Ascending aorta (tissue), 2 donors: Measurements from ENCODE around the gene BTBD10. TPM values are rescaled to one million over a fixed set of nuclear protein-coding genes. Genes with fewer than 3 reads are reported as not detected.

Experiments used
- DNase-seq, 2 donors: peaks; one replicate each; pipeline ENCODE4 v3.0.0-alpha.2; 2019; ENCODE audit warnings: low spot score in 2 of 2
- H3K27ac ChIP-seq, 2 donors: fragments of 200-600 bp; sonication (generic); one replicate each; pipeline ENCODE4 v1.5.1; 2016 to 2017; ENCODE audit warnings: mild to moderate bottlenecking in 1 of 2
- H3K27me3 ChIP-seq: fragments of 200-600 bp; sonication (generic); one replicate; pipeline ENCODE4 v1.5.1; 2017
- H3K36me3 ChIP-seq, 2 donors: fragments of 200-600 bp; sonication (generic); one replicate each; pipeline ENCODE4 v1.5.1; 2016
- H3K4me1 ChIP-seq, 2 donors: fragments of 200-600 bp; sonication (generic); one replicate each; pipeline ENCODE4 v1.5.1; 2016 to 2017; ENCODE audit warnings: mild to moderate bottlenecking in 1 of 2
- H3K4me3 ChIP-seq, 2 donors: fragments of 200-600 bp; sonication (generic); one replicate each; pipeline ENCODE4 v1.5.1; 2016 to 2017; ENCODE audit warnings: mild to moderate bottlenecking in 1 of 2
- H3K9me3 ChIP-seq, 2 donors: fragments of 200-600 bp; sonication (generic); one replicate each; pipeline ENCODE4 v1.5.1; 2016
- CTCF ChIP-seq, 3 experiments: fragments of 200-600 bp in 2 of 3; fragments of 450-650 bp in 1 of 3; sonication (generic) in 2 of 3; IDR thresholded peaks; one replicate each; pipeline ENCODE4 v1.5.1; 2016 to 2019; ENCODE audit warnings: antibody characterized with exemption in 3 of 3, mild to moderate bottlenecking in 1 of 3, moderate library complexity in 1 of 3
- intact Hi-C: fragments of 100-400 bp; cut with DNase I; formaldehyde crosslinking; loops from one replicate; pipeline ENCODE4 v1.15.1; 2023
- total RNA-seq: library from RNA; depleted of rRNA; stranded (reverse); fragments of >200 nt; gene quantifications from one replicate; pipeline ENCODE4 v1.1.0, GENCODE V29; 2016

The BTBD10 gene
- total RNA-seq, 1 donor from 2014 or later: 10.1 TPM

GRCh38 chr11:13384908-13385640 lies 77.9 kb downstream of the BTBD10 start:
- peak overlapping the region in 1 of 2 donors; percentile 4 for H3K4me3 ChIP-seq
- peaks cover 30 to 66% of the 10 kb centered on the region in 2 donors for H3K36me3 ChIP-seq
- peak in 2 of 3 experiments; percentile 61 to 72 for TF ChIP-seq CTCF (IDR thresholded peaks at IDR 0.05)
- H3K27me3 ChIP-seq: no peaks in the 10 kb centered on the region
- peaks cover 0 to 4% of the 10 kb centered on the region in 2 donors for H3K4me1 ChIP-seq
- no peaks in the 10 kb centered on the region for H3K9me3 ChIP-seq
- DNase-seq: peak in 1 of 2 donors; percentile 65
- intact Hi-C loops: loop anchor here (5.0 kb wide), 1 partner anchor 77 kb away; the partner anchor contains the start of gene BTBD10
- peak overlapping the region; percentile 66 to 76 for H3K27ac ChIP-seq

- Histone ChIP-seq H3K9me3 (no peaks in the 10 kb centered on the region), H3K36me3 (peaks cover 23 to 65% of the 10 kb centered on the region in 2 donors), H3K4me3 (no peak overlapping the region), H3K4me1 (peaks cover 0 to 8% of the 10 kb centered on the region in 2 donors), H3K27ac (no peak overlapping the region), H3K27me3 (no peaks in the 10 kb centered on the region)
- intact Hi-C loops: no loop called here
- DNase-seq: no peak
- no peak for TF ChIP-seq CTCF (IDR thresholded peaks at IDR 0.05)
These were observed 80.3 kb downstream of the BTBD10 start for GRCh38 chr11:13382751-13383150.

GRCh38 chr11:13380731-13381130 lies 82.3 kb downstream of the BTBD10 start:
- no peak for DNase-seq
- H3K36me3 ChIP-seq: peaks cover 36 to 75% of the 10 kb centered on the region in 2 donors
- H3K4me1 ChIP-seq: peaks cover 0 to 8% of the 10 kb centered on the region in 2 donors
- intact Hi-C loops: no loop called here
- no peaks in the 10 kb centered on the region for H3K27me3 ChIP-seq
- TF ChIP-seq CTCF (IDR thresholded peaks at IDR 0.05): no peak
- H3K9me3 ChIP-seq: no peaks in the 10 kb centered on the region
- H3K27ac ChIP-seq: no peak overlapping the region
- no peak overlapping the region for H3K4me3 ChIP-seq

- Histone ChIP-seq H3K36me3 (peaks cover 53 to 92% of the 10 kb centered on the region in 2 donors), H3K4me3 (no peak overlapping the region), H3K9me3 (no peaks in the 10 kb centered on the region), H3K4me1 (peaks cover 0 to 5% of the 10 kb centered on the region in 2 donors), H3K27me3 (no peaks in the 10 kb centered on the region), H3K27ac (no peak overlapping the region)
- TF ChIP-seq CTCF (IDR thresholded peaks at IDR 0.05): no peak
- DNase-seq: no peak
- intact Hi-C loops: no loop called here
These were observed 84.7 kb downstream of the BTBD10 start for GRCh38 chr11:13378316-13378715.

- DNase-seq: no peak
- peaks cover 0 to 5% of the 10 kb centered on the region in 2 donors for H3K4me1 ChIP-seq
- intact Hi-C loops: no loop called here
- no peak for TF ChIP-seq CTCF (IDR thresholded peaks at IDR 0.05)
- H3K36me3 ChIP-seq: peaks cover 64 to 92% of the 10 kb centered on the region in 2 donors
- H3K27ac ChIP-seq: no peak overlapping the region
- no peaks in the 10 kb centered on the region for H3K27me3 ChIP-seq
- no peak overlapping the region for H3K4me3 ChIP-seq
- no peaks in the 10 kb centered on the region for H3K9me3 ChIP-seq
These were observed 86.2 kb downstream of the BTBD10 start for GRCh38 chr11:13376838-13377237.
